GM12865 (cell line): Measurements from ENCODE around the gene METTL25B.

ENCODE experiments used
- DNase-seq: peaks from one replicate; pipeline ENCODE4 v3.0.0; 2010; ENCODE audit warnings: low read depth
- H3K4me3 ChIP-seq: 2 replicates; pipeline ENCODE4 v1.5.1; 2011; ENCODE audit warnings: mild to moderate bottlenecking, low read depth, low read length, control low read depth
- CTCF ChIP-seq: IDR thresholded peaks from 2 replicates; pipeline ENCODE4 v1.5.1; 2011; ENCODE audit warnings: low read length, control low read depth, low read depth, inconsistent platforms; ENCODE audit not compliant: insufficient read depth; ENCODE audit errors: missing control alignments

The METTL25B gene

GRCh38 chr1:156766298-156767100 is 38.2 kb downstream of the METTL25B start:
- H3K4me3 ChIP-seq = peak overlapping the region; percentile 84
- no peak for TF ChIP-seq CTCF
- DNase-seq = no peak

DNA sequence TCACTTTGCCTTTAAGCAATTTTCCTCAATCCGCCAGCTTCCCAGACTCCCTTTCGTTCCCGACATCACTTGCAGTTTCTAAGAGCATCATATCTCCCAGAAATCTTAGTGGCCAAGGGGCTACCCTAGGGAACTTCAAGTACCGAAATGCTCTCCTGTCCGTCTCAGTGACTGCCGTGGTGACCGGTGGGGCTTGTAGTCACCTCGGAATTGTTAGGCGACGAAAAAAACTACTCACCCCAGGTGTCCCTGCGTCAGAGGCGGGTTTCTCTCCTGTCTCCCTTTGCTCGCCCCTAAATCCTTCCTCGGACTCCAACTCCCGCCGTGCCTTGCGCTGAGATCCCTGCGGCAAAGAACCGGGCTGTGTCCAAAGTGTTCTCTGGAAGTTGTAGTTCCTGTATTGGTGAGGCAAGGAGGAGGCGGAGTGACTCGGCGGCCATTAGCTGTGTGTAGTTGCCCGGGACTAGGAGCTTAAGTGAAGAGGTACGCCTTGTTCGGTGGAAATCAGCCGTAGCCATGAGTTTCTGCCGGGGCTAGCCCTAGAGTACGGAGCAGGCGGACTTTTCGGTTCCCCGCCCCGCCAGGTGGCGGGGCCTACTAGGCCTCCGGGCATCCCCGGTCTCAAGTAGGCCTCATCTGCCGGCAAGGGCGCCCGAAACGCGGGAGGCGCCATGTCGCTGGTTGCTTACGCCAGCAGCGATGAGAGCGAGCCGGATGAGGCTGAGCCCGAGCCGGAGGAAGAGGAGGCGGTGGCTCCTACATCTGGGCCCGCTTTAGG is 39.0 kb downstream of the METTL25B start, which contains the start of gene PRCC:
PRCC (plus strand) TSS at position 435 of the 778 bp plus-strand sequence; CDS start at position 672, 237 bp downstream.
- peak; percentile 100 for DNase-seq
- TF ChIP-seq CTCF = no peak
- H3K4me3 ChIP-seq = peak within 1 kb of the TSS; percentile 92

DNA sequence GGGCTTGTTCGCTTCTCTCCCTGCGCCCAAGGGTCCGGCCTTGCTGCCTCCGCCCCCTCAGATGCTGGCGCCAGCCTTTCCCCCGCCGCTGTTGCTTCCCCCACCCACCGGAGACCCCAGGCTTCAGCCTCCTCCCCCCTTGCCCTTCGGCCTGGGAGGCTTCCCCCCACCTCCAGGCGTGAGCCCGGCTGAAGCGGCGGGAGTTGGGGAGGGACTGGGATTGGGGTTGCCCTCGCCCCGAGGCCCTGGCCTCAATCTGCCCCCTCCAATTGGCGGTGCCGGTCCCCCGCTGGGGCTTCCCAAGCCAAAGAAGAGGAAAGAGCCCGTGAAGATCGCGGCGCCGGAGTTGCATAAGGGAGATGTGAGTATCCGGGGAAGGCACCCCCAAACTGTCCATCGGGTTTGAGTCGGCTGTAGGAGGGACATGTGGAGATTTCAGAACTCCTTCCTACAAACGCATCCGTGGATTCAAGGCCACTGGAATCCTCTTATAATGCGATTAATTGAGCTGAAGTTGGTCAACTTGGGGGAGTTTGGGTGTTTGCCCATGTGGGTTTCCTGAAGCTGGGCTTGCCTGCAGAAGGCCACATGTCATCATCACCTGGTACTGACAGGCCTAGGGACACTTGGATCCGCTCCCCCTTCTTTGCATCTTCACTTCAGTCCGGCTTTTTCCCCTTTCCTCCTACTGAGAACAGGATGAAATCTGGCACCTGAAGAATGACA is 39.8 kb downstream of the METTL25B start:
- no peak for TF ChIP-seq CTCF
- H3K4me3 ChIP-seq = peak overlapping the region; percentile 92
- DNase-seq = peak; percentile 57

DNA sequence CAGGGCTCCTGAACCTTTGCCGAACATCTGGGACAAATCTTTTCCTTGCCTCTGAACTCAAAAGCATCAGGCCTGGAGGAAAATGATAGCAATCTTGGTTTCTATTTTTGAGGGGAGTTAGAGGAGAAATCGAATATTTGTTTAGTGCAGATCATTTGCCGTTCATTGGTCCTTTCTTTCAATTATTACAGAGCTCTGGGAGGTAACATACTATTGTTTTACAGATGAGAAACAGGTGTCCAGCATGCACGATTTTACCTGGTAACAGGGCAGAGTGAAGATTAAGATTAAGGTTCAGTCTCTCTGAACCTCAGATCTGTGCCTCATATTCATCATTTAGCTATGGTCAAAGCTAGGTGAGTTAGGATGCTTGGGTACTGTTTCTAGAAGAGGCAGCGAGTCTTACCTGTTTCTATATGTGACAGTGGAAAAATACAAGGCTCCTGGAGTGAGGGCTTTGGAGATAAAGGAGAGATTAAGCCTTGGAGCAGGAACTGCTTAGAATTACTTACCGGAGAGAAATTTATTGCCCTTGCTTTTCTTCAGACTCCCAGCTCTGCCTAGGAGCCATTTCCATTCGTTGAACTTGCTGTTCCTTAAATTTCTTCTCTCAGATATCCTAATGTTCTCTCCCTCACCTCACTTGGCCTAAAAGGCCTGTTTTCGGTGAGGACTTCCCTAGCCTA is 40.5 kb downstream of the METTL25B start:
- no peak for DNase-seq
- TF ChIP-seq CTCF = no peak
- H3K4me3 ChIP-seq = peak overlapping the region; percentile 92

GRCh38 chr1:156772222-156772621 is 44.0 kb downstream of the METTL25B start:
- no peak for DNase-seq
- TF ChIP-seq CTCF = no peak
- H3K4me3 ChIP-seq = no peak overlapping the region
